ENCODE results near the gene ADAP1. TPM values are rescaled to one million over a fixed set of nuclear protein-coding genes. Genes with fewer than 3 reads are reported as not detected.

The ADAP1 gene
- total RNA-seq, 4 donors from 2014 or later: 84.9 to 360 (median 169) TPM

DNA sequence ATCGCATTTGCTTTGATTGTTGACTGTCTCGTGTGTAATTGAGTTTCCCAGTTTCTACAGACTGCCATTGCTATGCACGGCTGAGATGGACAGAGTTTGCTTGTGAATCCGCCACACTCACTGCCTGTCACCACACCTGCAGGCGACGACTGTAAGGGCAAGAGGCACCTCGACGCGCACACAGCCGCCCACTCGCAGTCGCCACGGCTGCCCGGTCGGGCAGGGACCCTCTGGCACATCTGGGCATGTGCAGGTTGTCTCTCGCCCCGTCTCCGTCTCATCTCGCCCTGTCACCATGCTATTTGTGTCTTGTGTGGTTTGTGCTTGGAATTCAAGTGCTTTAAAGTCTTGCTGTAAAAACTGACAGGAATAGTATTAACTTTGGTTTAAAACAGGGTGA, 104.7 kb downstream of the ADAP1 start:
- H3K4me3 ChIP-seq: no peak overlapping the region
- H3K4me1 ChIP-seq: no peaks in the 10 kb centered on the region
- H3K9me3 ChIP-seq: no peaks in the 10 kb centered on the region
- H3K27ac ChIP-seq: no peak overlapping the region
- DNase-seq: no peak
- H3K36me3 ChIP-seq: peaks cover 0 to 48% (median 24%) of the 10 kb centered on the region in 4 donors
- 92 to 97% methylated on average over 11 to 19 of the region's 19 CpGs for WGBS, 2 donors (ENCODE audit: low coverage in 1 of 2)
- TF ChIP-seq CTCF (IDR thresholded peaks at IDR 0.05) (no peak), POLR2A (IDR thresholded peaks at IDR 0.05) (no peak), POLR2AphosphoS5 (IDR thresholded peaks at IDR 0.05) (no peak), EP300 (IDR thresholded peaks at IDR 0.05; ENCODE audit: low read depth) (no peak)
- no peaks in the 10 kb centered on the region for H3K27me3 ChIP-seq
- intact Hi-C loops (cut with DNase I; ENCODE audit: low total_unique reads): no loop called here
- in situ Hi-C loops (cut with MboI; ENCODE audit: low pct_ligation_motif_present in 1 of 4, low pct_unique_long_range_greater_than_20kb in 1 of 4, low sequenced_read_pairs in 3 of 4): no loop called here

GRCh38 chr7:849145-849544, 105.3 kb downstream of the ADAP1 start:
- Histone ChIP-seq H3K27ac (no peak overlapping the region), H3K27me3 (no peaks in the 10 kb centered on the region), H3K36me3 (peaks cover 0 to 43% (median 21%) of the 10 kb centered on the region in 4 donors), H3K4me1 (no peaks in the 10 kb centered on the region), H3K4me3 (no peak overlapping the region), H3K9me3 (no peaks in the 10 kb centered on the region)
- WGBS, 2 donors (ENCODE audit: low coverage in 1 of 2): 88 to 100% methylated on average over 6 to 14 of the region's 14 CpGs
- no peak for DNase-seq
- TF ChIP-seq POLR2AphosphoS5 (IDR thresholded peaks at IDR 0.05) (no peak), EP300 (IDR thresholded peaks at IDR 0.05; ENCODE audit: low read depth) (no peak)
- intact Hi-C loops (cut with DNase I; ENCODE audit: low total_unique reads): no loop called here
- in situ Hi-C loops (cut with MboI; ENCODE audit: low pct_ligation_motif_present in 1 of 4, low pct_unique_long_range_greater_than_20kb in 1 of 4, low sequenced_read_pairs in 3 of 4): no loop called here

Other genes with a start within 250 kb of the ADAP1 start
- 10 to 100 TPM; 20.5 to 97.3 (median 34.6) TPM for gene DNAAF5, start 228.0 kb downstream of the ADAP1 start, total RNA-seq
- 10 to 100 TPM; 15.7 to 53.9 (median 16.9) TPM for gene PRKAR1B, start 227.4 kb downstream of the ADAP1 start, total RNA-seq
- gene SUN1, start 122.2 kb downstream of the ADAP1 start, total RNA-seq: 100 to 1,000 TPM in 3 of 4 donors, 10 to 100 TPM in 1; 92.7 to 569 (median 162) TPM
- 100 to 1,000 TPM in 2 of 4 donors, 10 to 100 TPM in 2; 49.4 to 116 (median 85.2) TPM for gene GET4, start 78.1 kb downstream of the ADAP1 start, total RNA-seq
- gene COX19, start 20.9 kb upstream of the ADAP1 start, total RNA-seq: 10 to 100 TPM in 3 of 4 donors, 1 to 10 TPM in 1; 8.6 to 30.2 (median 16.9) TPM
- under 1 TPM in 2 of 4 donors, not detected in 2; 0.41 to 0.95 TPM for gene CYP2W1, start 28.5 kb upstream of the ADAP1 start, total RNA-seq
- 10 to 100 TPM in 1 of 4 donors, 1 to 10 TPM in 1, not detected in 2; 9.2 to 14.5 TPM for gene GPR146, start 89.9 kb upstream of the ADAP1 start, total RNA-seq
- gene GPER1, start 133.4 kb upstream of the ADAP1 start, total RNA-seq: 10 to 100 TPM in 3 of 4 donors, 1 to 10 TPM in 1; 2.2 to 33.7 (median 11.7) TPM
- 100 to 1,000 TPM in 1 of 4 donors, 10 to 100 TPM in 3; 33.3 to 124 (median 53.1) TPM for gene ZFAND2A, start 205.5 kb upstream of the ADAP1 start, total RNA-seq

Data from transverse colon (tissue), 4 donors.